Neuronal stem cell (in vitro differentiated cells): ENCODE data around the gene RND2.

ENCODE experiments used
- DNase-seq: peaks from one replicate; pipeline ENCODE4 v3.0.0-alpha.2; 2013; ENCODE audit warnings: low spot score
- H2AFZ ChIP-seq: one replicate; pipeline ENCODE4 v1.6.1; 2013; ENCODE audit warnings: mild to moderate bottlenecking, low read length, inconsistent platforms
- H2AK5ac ChIP-seq: 2 replicates; pipeline ENCODE4 v1.6.1; 2013; ENCODE audit warnings: low read depth, mild to moderate bottlenecking, inconsistent platforms, low read length, moderate library complexity, mixed read lengths
- H2BK120ac ChIP-seq: 2 replicates; pipeline ENCODE4 v1.6.1; 2013; ENCODE audit warnings: low read depth, mild to moderate bottlenecking, inconsistent platforms, low read length, moderate library complexity, mixed read lengths
- H2BK12ac ChIP-seq: one replicate; pipeline ENCODE4 v1.6.1; 2013; ENCODE audit warnings: low read length, inconsistent platforms
- H2BK15ac ChIP-seq: 2 replicates; pipeline ENCODE4 v1.6.1; 2013; ENCODE audit warnings: mild to moderate bottlenecking, low read length, inconsistent platforms, mixed read lengths
- H2BK5ac ChIP-seq: one replicate; pipeline ENCODE4 v1.6.1; 2013; ENCODE audit warnings: inconsistent platforms, mild to moderate bottlenecking, low read length, moderate library complexity
- H3K14ac ChIP-seq: one replicate; pipeline ENCODE4 v1.6.1; 2013; ENCODE audit warnings: low read length, inconsistent platforms
- H3K18ac ChIP-seq: 2 replicates; pipeline ENCODE4 v1.6.1; 2013; ENCODE audit warnings: low read length, inconsistent platforms
- H3K23ac ChIP-seq: 2 replicates; pipeline ENCODE4 v1.6.1; 2013; ENCODE audit warnings: low read depth, mild to moderate bottlenecking, mixed read lengths, low read length, inconsistent platforms; ENCODE audit not compliant: poor library complexity
- H3K27ac ChIP-seq: replicated peaks from 3 replicates; pipeline ENCODE4 v1.5.1; 2013; ENCODE audit warnings: low read length, inconsistent platforms
- H3K27me3 ChIP-seq, 3 experiments: 2 replicates each; pipeline ENCODE4 v1.6.1; 2013; ENCODE audit warnings: low read length in 3 of 3, mild to moderate bottlenecking in 2 of 3, inconsistent platforms in 1 of 3, low read depth in 1 of 3, mixed read lengths in 1 of 3, moderate library complexity in 1 of 3; ENCODE audit not compliant: control insufficient read depth in 3 of 3, insufficient read depth in 3 of 3
- H3K36me3 ChIP-seq, 2 donors: replicated peaks in 1 of 2; 2 replicates each; pipeline ENCODE4 v1.6.1; 2013; ENCODE audit warnings: low read length in 2 of 2; ENCODE audit not compliant: control insufficient read depth in 2 of 2, insufficient read depth in 2 of 2
- H3K4ac ChIP-seq: 2 replicates; pipeline ENCODE4 v1.6.1; 2013; ENCODE audit warnings: inconsistent platforms, mild to moderate bottlenecking, low read length, moderate library complexity
- H3K4me1 ChIP-seq, 2 donors: 1 replicate in 1 of 2; 2 replicates in 1 of 2; pipeline ENCODE4 v1.6.1; 2013; ENCODE audit warnings: low read length in 2 of 2, low read depth in 1 of 2; ENCODE audit not compliant: control insufficient read depth in 2 of 2, insufficient read depth in 1 of 2
- H3K4me2 ChIP-seq: one replicate; pipeline ENCODE4 v1.6.1; 2013; ENCODE audit warnings: mild to moderate bottlenecking, low read length, inconsistent platforms; ENCODE audit not compliant: insufficient read depth, poor library complexity, severe bottlenecking
- H3K4me3 ChIP-seq, 2 donors: 2 replicates each; pipeline ENCODE4 v1.5.1; 2013; ENCODE audit warnings: low read length in 2 of 2, mild to moderate bottlenecking in 2 of 2, inconsistent platforms in 1 of 2, moderate library complexity in 1 of 2
- H3K79me1 ChIP-seq: one replicate; pipeline ENCODE4 v1.6.1; 2013; ENCODE audit warnings: low read depth, mild to moderate bottlenecking, inconsistent platforms, low read length, moderate library complexity
- H3K9ac ChIP-seq: one replicate; pipeline ENCODE4 v1.6.1; 2013; ENCODE audit warnings: mild to moderate bottlenecking, low read depth, low read length, inconsistent platforms; ENCODE audit not compliant: poor library complexity
- H3K9me3 ChIP-seq, 2 donors: replicated peaks in 1 of 2; 2 replicates each; pipeline versions ENCODE3 to v1.6.1; 2013; ENCODE audit warnings: low read length in 2 of 2, mild to moderate bottlenecking in 2 of 2, inconsistent platforms in 1 of 2, low read depth in 1 of 2, mixed read lengths in 1 of 2, moderate library complexity in 1 of 2; ENCODE audit not compliant: control insufficient read depth in 2 of 2, insufficient read depth in 1 of 2
- H4K8ac ChIP-seq: one replicate; pipeline ENCODE4 v1.6.1; 2013; ENCODE audit warnings: low read depth, mild to moderate bottlenecking, inconsistent platforms, low read length, moderate library complexity
- H4K91ac ChIP-seq: one replicate; pipeline ENCODE4 v1.6.1; 2013; ENCODE audit warnings: low read length, low read depth, mild to moderate bottlenecking, inconsistent platforms; ENCODE audit not compliant: poor library complexity
- WGBS, 2 donors: extraction: QIAGEN DNeasy Blood & Tissue Kit; methylation state at CpG; one replicate each; pipeline ENCODE4 v1.1.7; 2013; ENCODE audit warnings: missing lambda C conversion rate in 2 of 2, mixed read lengths in 1 of 2; ENCODE audit not compliant: insufficient read length in 2 of 2, insufficient replicate concordance in 1 of 2; ENCODE audit errors: extremely low coverage in 2 of 2; 5-methylcytosine and 5-hydroxymethylcytosine counted together

The RND2 gene

GRCh38 chr17:43010667-43011308 is 14.2 kb upstream of the RND2 start:
- H3K27me3 ChIP-seq = no peaks in the 10 kb centered on the region
- no peak overlapping the region for H2BK5ac ChIP-seq
- no peak overlapping the region for H3K9ac ChIP-seq
- no peak overlapping the region for H2AK5ac ChIP-seq
- DNase-seq = no peak
- H3K9me3 ChIP-seq = no peaks in the 10 kb centered on the region
- no peak overlapping the region for H3K4ac ChIP-seq
- no peak overlapping the region for H4K91ac ChIP-seq
- no peak overlapping the region for H2AFZ ChIP-seq
- H3K23ac ChIP-seq = no peak overlapping the region
- no peak overlapping the region for H3K27ac ChIP-seq
- no peak overlapping the region for H3K14ac ChIP-seq
- H3K4me3 ChIP-seq = no peak overlapping the region
- WGBS, 2 donors = no CpG with 5 or more reads among the region's 5 CpGs
- peaks cover 2% of the 10 kb centered on the region for H3K79me1 ChIP-seq
- H4K8ac ChIP-seq = no peak overlapping the region
- no peak overlapping the region for H2BK12ac ChIP-seq
- H3K4me1 ChIP-seq = peaks cover 11 to 12% of the 10 kb centered on the region in 2 donors
- no peak overlapping the region for H3K4me2 ChIP-seq
- peaks cover 4 to 11% of the 10 kb centered on the region in 2 donors for H3K36me3 ChIP-seq
- H3K18ac ChIP-seq = no peak overlapping the region
- no peak overlapping the region for H2BK120ac ChIP-seq
- H2BK15ac ChIP-seq = no peak overlapping the region

DNA sequence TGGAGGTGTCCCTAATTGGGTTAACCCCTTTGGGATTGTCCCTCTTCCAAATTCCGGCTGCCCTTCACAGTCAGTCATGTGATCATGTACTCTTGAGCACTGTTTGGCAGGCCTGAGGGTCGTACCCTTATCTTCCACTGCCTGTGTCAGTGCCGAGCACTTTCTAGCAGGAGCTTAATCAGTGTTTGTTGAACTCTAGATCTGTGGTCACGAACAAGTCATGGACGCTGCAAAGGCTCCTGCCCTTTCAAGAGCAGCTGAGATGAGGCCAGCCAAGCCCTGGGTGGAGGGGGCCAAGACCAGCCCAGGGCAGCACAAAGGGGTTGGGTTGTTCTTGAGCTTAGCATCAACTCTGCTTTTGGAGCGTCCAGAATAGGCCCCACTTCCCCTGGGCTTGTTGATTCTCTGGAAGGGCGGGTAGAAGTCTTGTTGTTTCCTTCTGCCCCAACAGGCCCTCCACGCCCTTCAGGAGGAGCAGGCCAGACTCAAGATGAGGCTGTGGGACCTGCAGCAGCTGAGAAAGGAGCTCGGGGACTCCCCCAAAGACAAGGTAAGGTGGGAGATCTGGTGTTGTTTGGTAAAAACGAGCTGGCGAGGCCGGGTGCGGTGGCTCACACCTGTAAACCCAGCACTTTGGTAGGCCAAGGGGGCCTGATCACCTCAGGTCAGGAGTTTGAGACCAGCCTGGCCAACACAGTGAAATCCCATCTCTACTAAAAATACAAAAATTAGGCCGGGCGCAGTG is 13.1 kb upstream of the RND2 start:
- H2BK12ac ChIP-seq = no peak overlapping the region
- no peak overlapping the region for H3K4ac ChIP-seq
- no CpG with 5 or more reads among the region's 15 CpGs for WGBS, 2 donors
- no peak overlapping the region for H3K4me3 ChIP-seq
- H3K36me3 ChIP-seq = peaks cover 12 to 18% of the 10 kb centered on the region in 2 donors
- H3K27ac ChIP-seq = no peak overlapping the region
- H4K8ac ChIP-seq = no peak overlapping the region
- H3K27me3 ChIP-seq = no peaks in the 10 kb centered on the region
- peaks cover 8 to 20% of the 10 kb centered on the region in 2 donors for H3K4me1 ChIP-seq
- peaks cover 2% of the 10 kb centered on the region for H3K79me1 ChIP-seq
- H2AFZ ChIP-seq = no peak overlapping the region
- no peak for DNase-seq
- H3K9ac ChIP-seq = no peak overlapping the region
- no peaks in the 10 kb centered on the region for H3K9me3 ChIP-seq
- no peak overlapping the region for H3K23ac ChIP-seq
- peak overlapping the region; percentile 61 for H2BK120ac ChIP-seq
- H2AK5ac ChIP-seq = no peak overlapping the region
- no peak overlapping the region for H3K18ac ChIP-seq
- H3K4me2 ChIP-seq = no peak overlapping the region
- no peak overlapping the region for H2BK15ac ChIP-seq
- no peak overlapping the region for H3K14ac ChIP-seq
- H4K91ac ChIP-seq = no peak overlapping the region
- no peak overlapping the region for H2BK5ac ChIP-seq

DNA sequence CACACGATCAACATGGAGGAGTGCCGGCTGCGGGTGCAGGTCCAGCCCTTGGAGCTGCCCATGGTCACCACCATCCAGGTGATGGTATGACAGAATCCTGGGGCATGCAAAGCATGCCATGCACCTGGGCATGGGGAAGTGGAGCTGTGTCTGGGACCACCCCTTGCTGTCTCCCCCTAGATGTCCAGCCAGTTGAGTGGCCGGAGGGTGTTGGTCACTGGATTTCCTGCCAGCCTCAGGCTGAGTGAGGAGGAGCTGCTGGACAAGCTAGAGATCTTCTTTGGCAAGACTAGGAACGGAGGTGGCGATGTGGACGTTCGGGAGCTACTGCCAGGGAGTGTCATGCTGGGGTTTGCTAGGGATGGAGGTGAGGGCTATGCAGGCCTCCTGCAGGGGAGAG is 11.7 kb upstream of the RND2 start:
- Histone ChIP-seq H3K4me1 (peaks cover 12 to 26% of the 10 kb centered on the region in 2 donors), H3K4ac (no peak overlapping the region), H3K36me3 (peaks cover 12 to 21% of the 10 kb centered on the region in 2 donors), H4K8ac (no peak overlapping the region), H3K4me3 (no peak overlapping the region), H2AFZ (no peak overlapping the region), H3K27ac (no peak overlapping the region), H2BK5ac (no peak overlapping the region), H2BK15ac (no peak overlapping the region), H3K14ac (no peak overlapping the region), H4K91ac (no peak overlapping the region), H3K9ac (peak overlapping the region; percentile 37), H2BK12ac (no peak overlapping the region), H3K79me1 (peaks cover 5% of the 10 kb centered on the region), H3K4me2 (no peak overlapping the region), H3K27me3 (no peaks in the 10 kb centered on the region), H2BK120ac (no peak overlapping the region), H3K9me3 (no peaks in the 10 kb centered on the region), H3K23ac (no peak overlapping the region), H3K18ac (peak overlapping the region; percentile 13), H2AK5ac (no peak overlapping the region)
- no CpG with 5 or more reads among the region's 8 CpGs for WGBS, 2 donors
- DNase-seq = no peak

- Histone ChIP-seq H2BK5ac (no peak overlapping the region), H3K4me3 (no peak overlapping the region), H3K36me3 (peaks cover 12 to 21% of the 10 kb centered on the region in 2 donors), H4K91ac (no peak overlapping the region), H2BK12ac (no peak overlapping the region), H3K27ac (no peak overlapping the region), H2BK15ac (no peak overlapping the region), H3K79me1 (peaks cover 5% of the 10 kb centered on the region), H3K9ac (peak overlapping the region; percentile 34), H3K27me3 (no peaks in the 10 kb centered on the region), H3K4me2 (no peak overlapping the region), H4K8ac (no peak overlapping the region), H2BK120ac (no peak overlapping the region), H3K4me1 (peaks cover 16 to 35% of the 10 kb centered on the region in 2 donors), H2AFZ (no peak overlapping the region), H3K23ac (peak overlapping the region; percentile 34), H3K9me3 (no peaks in the 10 kb centered on the region), H3K18ac (no peak overlapping the region), H2AK5ac (no peak overlapping the region), H3K14ac (no peak overlapping the region), H3K4ac (no peak overlapping the region)
- WGBS, 2 donors = no CpG with 5 or more reads among the region's 12 CpGs
- DNase-seq = no peak
Observed at GRCh38 chr17:43014020-43014648, 10.9 kb upstream of the RND2 start.
